PC-3 (cell line): ENCODE results near the gene CFAP141. TPM values are rescaled to one million over a fixed set of nuclear protein-coding genes. Genes with fewer than 3 reads are reported as not detected.

Experiments used
- ATAC-seq: fragments of 200-7000 bp; cut with Tn5 transposase; 2 replicates; pipeline ENCODE4 v1.9.1; 2020; ENCODE audit warnings: mild to moderate bottlenecking, moderate library complexity
- BruUV-seq: library from RNA; stranded (reverse); fragments of 400-500 nt; replicated peaks from 2 replicates; lab custom pipeline; 2021; lab: Mats Ljungman, UMichigan
- CTCF ChIA-PET: fragments of 300-600 bp; sonication (Branson Sonifier 250); formaldehyde crosslinking; loops from one replicate; lab custom pipeline; 2022; ENCODE audit warnings: antibody characterized with exemption; lab: Charles Lee
- POLR2A ChIA-PET: fragments of 300-600 bp; sonication (Branson Sonifier 250); formaldehyde crosslinking; loops from one replicate; lab custom pipeline; 2022; ENCODE audit warnings: antibody characterized with exemption; ENCODE audit not compliant: unreplicated experiment; lab: Charles Lee
- DNase-seq: peaks from one replicate; pipeline ENCODE4 v3.0.0-alpha.2; 2015
- H2AFZ ChIP-seq: fragments of 300-600 bp; sonication (generic); 2 replicates; pipeline ENCODE4 v1.6.0; 2016; ENCODE audit warnings: antibody characterized with exemption, low read length
- H3F3A ChIP-seq: fragments of 300-600 bp; sonication (generic); one replicate; pipeline ENCODE4 v1.6.0; 2017; ENCODE audit warnings: antibody characterized with exemption, low read length, control low read depth, mild to moderate bottlenecking; ENCODE audit not compliant: unreplicated experiment
- H3K27ac ChIP-seq: fragments of 300-600 bp; sonication (generic); 2 replicates; pipeline ENCODE4 v1.5.1; 2016; ENCODE audit warnings: mild to moderate bottlenecking, low read length
- H3K27me3 ChIP-seq: fragments of 300-600 bp; sonication (generic); 2 replicates; pipeline ENCODE4 v1.6.1; 2016; ENCODE audit warnings: low read length, mixed read lengths
- H3K36me3 ChIP-seq: fragments of 300-600 bp; sonication (generic); 2 replicates; pipeline ENCODE4 v1.6.1; 2016; ENCODE audit warnings: low read depth, mixed run types, low read length, mixed read lengths
- H3K4me1 ChIP-seq: fragments of 300-600 bp; sonication (generic); 2 replicates; pipeline ENCODE4 v1.5.1; 2016; ENCODE audit warnings: low read length; ENCODE audit not compliant: insufficient read depth
- H3K4me2 ChIP-seq: fragments of 300-600 bp; sonication (generic); 2 replicates; pipeline ENCODE4 v1.6.0; 2016; ENCODE audit warnings: low read length
- H3K4me3 ChIP-seq: fragments of 300-600 bp; sonication (generic); 2 replicates; pipeline ENCODE4 v1.5.1; 2016; ENCODE audit warnings: mild to moderate bottlenecking, low read length, mixed read lengths
- H3K79me2 ChIP-seq: fragments of 300-600 bp; sonication (generic); 2 replicates; pipeline ENCODE4 v1.6.1; 2017; ENCODE audit warnings: low read length, mixed read lengths
- H3K9ac ChIP-seq: fragments of 300-600 bp; sonication (generic); 2 replicates; pipeline ENCODE4 v1.6.0; 2016; ENCODE audit warnings: mild to moderate bottlenecking, low read length
- H3K9me2 ChIP-seq: fragments of 300-600 bp; sonication (generic); replicated peaks from 2 replicates; pipeline ENCODE4 v1.6.1; 2016; ENCODE audit warnings: mixed run types, low read length, mixed read lengths
- H3K9me3 ChIP-seq: fragments of 300-600 bp; sonication (generic); 2 replicates; pipeline ENCODE4 v1.6.1; 2016; ENCODE audit warnings: low read length, mixed read lengths
- H4K20me1 ChIP-seq: fragments of 300-600 bp; sonication (generic); 2 replicates; pipeline ENCODE4 v1.6.1; 2016; ENCODE audit warnings: low read length, mixed read lengths
- EZH2 ChIP-seq: fragments of 300-600 bp; sonication (generic); IDR thresholded peaks from one replicate; pipeline ENCODE4 v1.6.1; 2017; ENCODE audit warnings: antibody characterized with exemption, mild to moderate bottlenecking, low read length; ENCODE audit not compliant: unreplicated experiment
- EZH2phosphoT487 ChIP-seq: fragments of 300-600 bp; sonication (generic); IDR thresholded peaks from 2 replicates; pipeline ENCODE4 v1.6.1; 2018; ENCODE audit warnings: mild to moderate bottlenecking, antibody characterized with exemption, low read length, borderline replicate concordance
- intact Hi-C: fragments of 100-400 bp; cut with micrococcal nuclease; formaldehyde crosslinking; loops from 2 replicates; pipeline ENCODE4 v1.9.0; 2023
- total RNA-seq: library from RNA; depleted of rRNA; stranded (reverse); fragments of >200 nt; gene quantifications from 2 replicates; pipeline ENCODE4 v1.2.3, GENCODE V29; 2014
- TF ChIP-seq, protein P1 (sequence below): fragments of 300-600 bp; sonication (generic); conservative IDR thresholded peaks from 2 replicates; pipeline ENCODE4 v1.5.1; 2017; ENCODE audit warnings: antibody characterized with exemption, low read depth, mild to moderate bottlenecking, low read length

Gene CFAP141
- total RNA-seq, 1 experiment from 2014 or later = not detected

DNA sequence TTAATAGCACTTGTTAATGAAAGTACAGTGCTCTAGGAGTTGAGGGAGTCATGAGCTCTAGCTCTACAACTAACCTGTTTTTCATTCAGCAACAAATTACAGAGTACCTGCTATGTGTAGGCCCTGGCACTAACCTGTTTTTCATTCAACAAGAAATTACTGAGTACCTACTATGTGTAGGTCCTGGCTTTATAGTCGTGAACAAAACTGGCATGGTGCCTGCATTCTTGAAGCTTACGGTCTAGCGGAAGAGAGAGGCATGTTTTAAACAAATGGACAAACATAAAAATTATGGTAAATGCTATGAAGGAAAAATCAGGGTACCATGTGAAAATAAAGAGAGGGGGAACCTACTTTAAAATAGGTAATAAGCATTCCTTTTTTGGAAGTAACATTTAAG lies 12.4 kb upstream of the CFAP141 start:
- Histone ChIP-seq H3K4me3 (peak overlapping the region; percentile 84), H3K9ac (no peak overlapping the region), H3F3A (peaks cover 3% of the 10 kb centered on the region), H3K4me2 (peak overlapping the region; percentile 89), H4K20me1 (peaks cover 23% of the 10 kb centered on the region), H3K4me1 (peaks cover 48% of the 10 kb centered on the region), H2AFZ (no peak overlapping the region), H3K36me3 (peaks cover 23% of the 10 kb centered on the region), H3K9me3 (no peaks in the 10 kb centered on the region), H3K9me2 (no peaks in the 10 kb centered on the region), H3K79me2 (peaks cover 77% of the 10 kb centered on the region), H3K27ac (no peak overlapping the region), H3K27me3 (no peaks in the 10 kb centered on the region)
- CTCF ChIA-PET = no interaction called here
- POLR2A ChIA-PET = no interaction called here
- intact Hi-C loops = no loop called here
- ATAC-seq = no peak
- TF ChIP-seq EZH2 (no peak), EZH2phosphoT487 (no peak)
- TF ChIP-seq, protein P1, sequence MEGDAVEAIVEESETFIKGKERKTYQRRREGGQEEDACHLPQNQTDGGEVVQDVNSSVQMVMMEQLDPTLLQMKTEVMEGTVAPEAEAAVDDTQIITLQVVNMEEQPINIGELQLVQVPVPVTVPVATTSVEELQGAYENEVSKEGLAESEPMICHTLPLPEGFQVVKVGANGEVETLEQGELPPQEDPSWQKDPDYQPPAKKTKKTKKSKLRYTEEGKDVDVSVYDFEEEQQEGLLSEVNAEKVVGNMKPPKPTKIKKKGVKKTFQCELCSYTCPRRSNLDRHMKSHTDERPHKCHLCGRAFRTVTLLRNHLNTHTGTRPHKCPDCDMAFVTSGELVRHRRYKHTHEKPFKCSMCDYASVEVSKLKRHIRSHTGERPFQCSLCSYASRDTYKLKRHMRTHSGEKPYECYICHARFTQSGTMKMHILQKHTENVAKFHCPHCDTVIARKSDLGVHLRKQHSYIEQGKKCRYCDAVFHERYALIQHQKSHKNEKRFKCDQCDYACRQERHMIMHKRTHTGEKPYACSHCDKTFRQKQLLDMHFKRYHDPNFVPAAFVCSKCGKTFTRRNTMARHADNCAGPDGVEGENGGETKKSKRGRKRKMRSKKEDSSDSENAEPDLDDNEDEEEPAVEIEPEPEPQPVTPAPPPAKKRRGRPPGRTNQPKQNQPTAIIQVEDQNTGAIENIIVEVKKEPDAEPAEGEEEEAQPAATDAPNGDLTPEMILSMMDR = no peak
- no peak for DNase-seq
- BruUV-seq = no TSS peak

DNA sequence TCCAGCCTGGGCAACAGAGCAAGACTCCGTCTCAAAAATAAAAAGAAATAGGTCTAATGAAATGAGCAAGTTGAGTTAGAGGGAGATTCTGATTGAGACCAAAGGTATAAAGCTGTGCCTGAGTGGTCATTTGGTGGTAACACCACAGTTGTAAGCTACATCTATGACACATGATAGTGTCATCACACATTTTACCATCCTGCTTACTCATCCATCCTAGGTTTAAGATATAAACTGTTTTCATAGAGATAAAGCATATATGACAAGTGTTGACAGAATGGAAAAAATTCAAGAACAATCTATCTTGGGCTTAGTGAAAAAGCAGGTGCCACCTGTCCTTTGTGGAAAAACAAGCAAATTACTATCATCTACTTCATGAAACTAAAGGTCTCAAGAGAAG lies 7.1 kb upstream of the CFAP141 start:
- peaks cover 26% of the 10 kb centered on the region for H3K4me1 ChIP-seq
- H4K20me1 ChIP-seq = peaks cover 11% of the 10 kb centered on the region; the same call in 1 of the 2 replicates
- H3K9ac ChIP-seq = no peak overlapping the region
- no peaks in the 10 kb centered on the region for H3K9me2 ChIP-seq
- peaks cover 47% of the 10 kb centered on the region for H3K36me3 ChIP-seq
- ChIA-PET POLR2A (interaction anchor here (0.7 kb wide), 1 partner anchor 601 kb away, joined by 3 read pairs; the partner anchor contains the start of gene S100A16), CTCF (interaction anchor here (1.0 kb wide), 1 partner anchor 14 kb away, joined by 9 read pairs; no protein-coding TSS in a partner anchor)
- peaks cover 33% of the 10 kb centered on the region for H3K79me2 ChIP-seq
- peak overlapping the region; percentile 45 for H3K27ac ChIP-seq
- H3K27me3 ChIP-seq = no peaks in the 10 kb centered on the region
- ATAC-seq = peak; percentile 98
- no peaks in the 10 kb centered on the region for H3K9me3 ChIP-seq
- peak overlapping the region; percentile 7 for H3K4me2 ChIP-seq
- DNase-seq = peak; percentile 94
- no TSS peak for BruUV-seq
- H3K4me3 ChIP-seq = no peak overlapping the region
- no peak overlapping the region for H2AFZ ChIP-seq
- intact Hi-C loops = no loop called here
- peaks cover 3% of the 10 kb centered on the region for H3F3A ChIP-seq
- TF ChIP-seq, protein P1 = no peak
- TF ChIP-seq EZH2 (no peak), EZH2phosphoT487 (no peak)

DNA sequence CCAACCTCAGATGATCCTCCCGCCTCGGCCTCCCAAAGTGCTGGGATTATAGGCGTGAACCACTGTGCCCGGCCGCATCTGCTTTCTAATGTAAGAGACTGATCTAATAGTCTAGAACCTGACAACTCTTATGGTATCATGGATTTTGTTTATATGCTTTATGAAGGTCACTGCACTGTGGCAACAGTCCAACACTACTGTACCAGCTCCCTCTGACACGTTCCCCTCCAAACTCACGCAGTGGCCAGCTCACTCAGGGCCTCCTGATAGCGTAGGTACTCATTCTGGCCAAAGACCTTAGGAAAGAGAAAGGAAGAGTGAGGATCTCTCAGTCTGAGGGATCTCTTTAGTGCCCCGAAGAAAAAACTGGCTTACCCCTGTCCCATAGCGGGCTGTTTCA lies 6.0 kb upstream of the CFAP141 start:
- no peak for TF ChIP-seq EZH2
- no peak for TF ChIP-seq EZH2phosphoT487
- TF ChIP-seq, protein P1 = no peak
- ATAC-seq (no peak), DNase-seq (no peak)
- Histone ChIP-seq H3K27ac (no peak overlapping the region), H3K4me1 (peaks cover 20% of the 10 kb centered on the region), H3K79me2 (peaks cover 21% of the 10 kb centered on the region), H2AFZ (no peak overlapping the region), H3K27me3 (no peaks in the 10 kb centered on the region), H3K9me3 (no peaks in the 10 kb centered on the region), H4K20me1 (peaks cover 11% of the 10 kb centered on the region; the same call in 1 of the 2 replicates), H3F3A (peaks cover 3% of the 10 kb centered on the region), H3K4me3 (no peak overlapping the region), H3K9me2 (no peaks in the 10 kb centered on the region), H3K9ac (no peak overlapping the region), H3K36me3 (peaks cover 45% of the 10 kb centered on the region), H3K4me2 (no peak overlapping the region)
- intact Hi-C loops = no loop called here
- CTCF ChIA-PET = no interaction called here
- POLR2A ChIA-PET = no interaction called here
- BruUV-seq = no TSS peak
